ENCODE measurements around the gene CBFB.

DNA sequence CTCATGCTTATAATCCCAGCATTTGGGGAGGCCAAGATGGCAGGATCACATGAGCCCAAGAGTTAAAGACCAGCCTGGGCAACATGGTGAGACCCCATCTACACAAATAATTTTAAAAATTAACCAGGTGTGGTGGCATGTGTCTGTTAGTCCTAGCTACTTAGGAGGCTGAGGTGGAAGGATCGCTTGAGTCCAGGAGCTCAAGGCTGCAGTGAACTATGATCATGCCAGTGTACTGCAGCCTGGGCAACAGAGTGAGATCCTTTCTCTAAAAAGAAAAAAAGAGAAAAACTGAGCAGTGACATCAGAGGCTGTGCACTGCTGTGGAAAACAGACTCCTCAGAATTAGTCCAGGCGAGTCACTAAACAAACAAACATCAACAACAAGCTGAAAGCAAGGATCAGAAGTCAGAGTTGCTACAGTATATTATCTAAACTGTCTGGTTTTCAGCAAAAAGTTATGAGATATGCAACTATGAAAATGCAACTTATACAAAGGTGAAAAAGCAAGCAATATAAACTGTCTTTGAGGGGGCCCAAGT, 39.3 kb downstream of the CBFB start:
- TF ChIP-seq, protein P1, sequence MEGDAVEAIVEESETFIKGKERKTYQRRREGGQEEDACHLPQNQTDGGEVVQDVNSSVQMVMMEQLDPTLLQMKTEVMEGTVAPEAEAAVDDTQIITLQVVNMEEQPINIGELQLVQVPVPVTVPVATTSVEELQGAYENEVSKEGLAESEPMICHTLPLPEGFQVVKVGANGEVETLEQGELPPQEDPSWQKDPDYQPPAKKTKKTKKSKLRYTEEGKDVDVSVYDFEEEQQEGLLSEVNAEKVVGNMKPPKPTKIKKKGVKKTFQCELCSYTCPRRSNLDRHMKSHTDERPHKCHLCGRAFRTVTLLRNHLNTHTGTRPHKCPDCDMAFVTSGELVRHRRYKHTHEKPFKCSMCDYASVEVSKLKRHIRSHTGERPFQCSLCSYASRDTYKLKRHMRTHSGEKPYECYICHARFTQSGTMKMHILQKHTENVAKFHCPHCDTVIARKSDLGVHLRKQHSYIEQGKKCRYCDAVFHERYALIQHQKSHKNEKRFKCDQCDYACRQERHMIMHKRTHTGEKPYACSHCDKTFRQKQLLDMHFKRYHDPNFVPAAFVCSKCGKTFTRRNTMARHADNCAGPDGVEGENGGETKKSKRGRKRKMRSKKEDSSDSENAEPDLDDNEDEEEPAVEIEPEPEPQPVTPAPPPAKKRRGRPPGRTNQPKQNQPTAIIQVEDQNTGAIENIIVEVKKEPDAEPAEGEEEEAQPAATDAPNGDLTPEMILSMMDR (IDR thresholded peaks at IDR 0.05 in 8 of 11, conservative IDR thresholded peaks at IDR 0.05 in 3 of 11) = no peak
- TF ChIP-seq POLR2AphosphoS5 (IDR thresholded peaks at IDR 0.05) = no peak
- no peak for TF ChIP-seq POLR2A (IDR thresholded peaks at IDR 0.05)
